ENCODE data around the gene SLC22A31. TPM values are rescaled to one million over a fixed set of nuclear protein-coding genes. Genes with fewer than 3 reads are reported as not detected.
A peak's percentile ranks its signal among the peaks of the same experiment; 100 is the strongest.
"Not testable (repeated sequence)": the region's sequence is repeated elsewhere in the genome, so short reads cannot be mapped to it uniquely, and the experiment has no call there.

Gene SLC22A31
- total RNA-seq, 2 donors from 2014 or later = 0.81 TPM; not detected in 1

DNA sequence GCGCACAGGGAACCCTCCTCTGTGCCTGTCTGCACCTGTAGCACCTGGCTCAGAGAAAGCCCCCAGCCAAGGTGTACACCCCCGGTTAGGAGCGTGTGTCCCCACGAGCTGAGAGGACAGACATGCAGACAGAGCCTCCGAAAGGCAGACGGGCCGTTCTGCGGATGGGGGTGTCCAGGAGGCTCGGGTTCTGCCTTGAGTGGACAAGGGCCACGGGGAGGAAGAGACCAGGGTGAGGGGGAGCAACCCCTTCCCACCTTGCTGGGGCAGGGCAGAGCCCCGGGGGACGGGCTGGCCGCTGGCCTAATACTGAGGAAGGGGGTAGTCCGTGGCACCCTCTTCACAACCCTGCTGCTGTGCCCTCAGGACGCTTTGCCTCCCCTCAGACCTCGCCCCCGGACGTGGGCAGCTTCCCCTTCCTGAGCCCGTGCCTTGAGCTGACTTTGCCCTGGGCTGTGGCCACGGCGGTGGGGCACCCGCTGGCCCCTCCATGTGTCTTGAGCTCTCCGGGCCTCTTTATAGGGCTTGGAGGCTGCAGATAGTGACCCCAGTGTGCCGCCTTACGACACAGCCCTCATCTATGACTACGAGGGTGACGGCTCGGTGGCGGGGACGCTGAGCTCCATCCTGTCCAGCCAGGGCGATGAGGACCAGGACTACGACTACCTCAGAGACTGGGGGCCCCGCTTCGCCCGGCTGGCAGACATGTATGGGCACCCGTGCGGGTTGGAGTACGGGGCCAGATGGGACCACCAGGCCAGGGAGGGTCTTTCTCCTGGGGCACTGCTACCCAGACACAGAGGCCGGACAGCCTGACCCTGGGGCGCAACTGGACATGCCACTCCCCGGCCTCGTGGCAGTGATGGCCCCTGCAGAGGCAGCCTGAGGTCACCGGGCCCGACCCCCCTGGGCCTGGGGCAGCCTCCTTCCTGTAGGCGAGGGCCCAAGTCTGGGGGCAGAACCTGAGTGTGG is 5.7 kb downstream of the SLC22A31 start:
- Histone ChIP-seq H3K9me3 (no peaks in the 10 kb centered on the region), H3K4me3 (no peak overlapping the region), H3K36me3 (no peaks in the 10 kb centered on the region), H3K27me3 (replicated peaks; ENCODE audit: insufficient read depth) (no peaks in the 10 kb centered on the region), H3K4me1 (ENCODE audit: control insufficient read depth in 1 of 2, low read depth in 2 of 2) (peaks cover 0 to 4% of the 10 kb centered on the region in 2 donors), H3K27ac (no peak overlapping the region)
- TF ChIP-seq, protein P1, sequence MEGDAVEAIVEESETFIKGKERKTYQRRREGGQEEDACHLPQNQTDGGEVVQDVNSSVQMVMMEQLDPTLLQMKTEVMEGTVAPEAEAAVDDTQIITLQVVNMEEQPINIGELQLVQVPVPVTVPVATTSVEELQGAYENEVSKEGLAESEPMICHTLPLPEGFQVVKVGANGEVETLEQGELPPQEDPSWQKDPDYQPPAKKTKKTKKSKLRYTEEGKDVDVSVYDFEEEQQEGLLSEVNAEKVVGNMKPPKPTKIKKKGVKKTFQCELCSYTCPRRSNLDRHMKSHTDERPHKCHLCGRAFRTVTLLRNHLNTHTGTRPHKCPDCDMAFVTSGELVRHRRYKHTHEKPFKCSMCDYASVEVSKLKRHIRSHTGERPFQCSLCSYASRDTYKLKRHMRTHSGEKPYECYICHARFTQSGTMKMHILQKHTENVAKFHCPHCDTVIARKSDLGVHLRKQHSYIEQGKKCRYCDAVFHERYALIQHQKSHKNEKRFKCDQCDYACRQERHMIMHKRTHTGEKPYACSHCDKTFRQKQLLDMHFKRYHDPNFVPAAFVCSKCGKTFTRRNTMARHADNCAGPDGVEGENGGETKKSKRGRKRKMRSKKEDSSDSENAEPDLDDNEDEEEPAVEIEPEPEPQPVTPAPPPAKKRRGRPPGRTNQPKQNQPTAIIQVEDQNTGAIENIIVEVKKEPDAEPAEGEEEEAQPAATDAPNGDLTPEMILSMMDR (IDR thresholded peaks at IDR 0.05) = no peak
- ATAC-seq (ENCODE audit: insufficient number of reproducible peaks, low FRiP score, low read depth) = no peak
- no peak for DNase-seq (ENCODE audit: low spot score)

DNA sequence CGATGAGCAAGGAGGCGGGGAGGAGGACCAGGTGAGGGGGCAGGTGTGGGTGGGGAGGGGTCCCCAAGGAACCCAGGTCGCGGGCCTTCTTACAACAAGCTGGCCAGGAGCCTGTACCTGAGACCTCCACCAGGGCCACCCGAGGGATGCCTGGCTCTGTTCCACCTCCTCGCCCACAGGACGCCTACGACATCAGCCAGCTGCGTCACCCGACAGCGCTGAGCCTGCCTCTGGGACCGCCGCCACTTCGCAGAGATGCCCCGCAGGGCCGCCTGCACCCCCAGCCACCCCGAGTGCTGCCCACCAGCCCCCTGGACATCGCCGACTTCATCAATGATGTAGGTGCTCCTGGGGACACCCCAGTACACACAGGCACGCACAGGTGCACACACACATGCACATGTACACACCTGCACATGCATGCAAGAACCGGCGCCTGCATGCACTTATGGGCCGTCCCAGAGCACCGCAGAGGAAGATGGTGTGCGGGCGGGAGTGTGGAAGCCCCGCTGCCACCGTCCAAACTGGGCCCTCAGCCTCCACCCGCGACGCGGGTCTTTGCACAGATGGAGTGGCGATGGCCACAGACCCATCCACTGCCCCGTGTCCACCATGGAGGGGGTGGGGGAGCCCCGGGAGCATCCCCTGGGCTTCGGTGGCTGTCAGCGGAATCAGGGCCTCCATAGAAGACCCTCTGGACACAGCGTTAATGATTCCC is 6.6 kb downstream of the SLC22A31 start:
- no peak for ATAC-seq (ENCODE audit: insufficient number of reproducible peaks, low FRiP score, low read depth)
- TF ChIP-seq, protein P1 (IDR thresholded peaks at IDR 0.05) = no peak

DNA sequence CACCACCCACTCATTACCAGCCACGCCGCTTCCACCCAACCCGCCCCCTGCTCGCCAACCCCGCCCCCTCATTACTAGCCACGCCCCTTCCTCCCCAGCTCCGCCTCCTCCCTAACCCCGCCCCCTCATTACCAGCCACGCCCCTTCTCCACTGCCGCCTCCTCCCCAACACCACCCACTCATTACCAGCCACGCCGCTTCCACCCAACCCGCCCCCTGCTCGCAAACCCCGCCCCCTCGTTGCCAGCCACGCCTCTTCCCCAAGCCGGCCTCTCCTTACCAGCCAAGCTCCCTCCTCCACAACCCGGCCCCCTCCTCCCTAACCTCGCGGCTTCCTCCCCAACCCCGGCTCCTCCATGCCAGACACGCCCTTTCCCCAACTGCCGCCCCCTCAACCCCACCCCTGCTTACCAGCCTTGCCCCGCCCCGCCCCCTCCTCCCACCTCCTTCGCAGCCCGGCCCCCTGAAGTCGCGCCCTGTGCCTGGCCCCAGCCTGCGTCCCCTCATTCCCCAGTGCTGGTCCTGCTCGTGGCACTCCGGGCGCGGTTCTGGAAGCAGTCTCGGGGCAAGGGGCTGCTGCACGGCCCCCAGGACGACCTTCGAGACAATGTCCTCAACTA is 7.3 kb downstream of the SLC22A31 start:
- peaks cover 0 to 4% of the 10 kb centered on the region in 2 donors for H3K4me1 ChIP-seq (ENCODE audit: control insufficient read depth in 1 of 2, low read depth in 2 of 2)
- H3K36me3 ChIP-seq = no peaks in the 10 kb centered on the region
- H3K27ac ChIP-seq = no peak overlapping the region
- H3K4me3 ChIP-seq = peak overlapping the region; percentile 27
- DNase-seq (ENCODE audit: low spot score) = no peak
- no peaks in the 10 kb centered on the region for H3K27me3 ChIP-seq (replicated peaks; ENCODE audit: insufficient read depth)
- no peaks in the 10 kb centered on the region for H3K9me3 ChIP-seq
- TF ChIP-seq, protein P1 (IDR thresholded peaks at IDR 0.05) = no peak
- ATAC-seq (ENCODE audit: insufficient number of reproducible peaks, low FRiP score, low read depth) = no peak

More for the DNA sequence above, 6.6 kb downstream of the SLC22A31 start:
- Histone ChIP-seq H3K27me3 (replicated peaks; ENCODE audit: insufficient read depth) (no peaks in the 10 kb centered on the region), H3K36me3 (no peaks in the 10 kb centered on the region), H3K27ac (no peak overlapping the region), H3K4me3 (peak overlapping the region; percentile 27), H3K9me3 (no peaks in the 10 kb centered on the region), H3K4me1 (ENCODE audit: control insufficient read depth in 1 of 2, low read depth in 2 of 2) (peaks cover 0 to 4% of the 10 kb centered on the region in 2 donors)
- no peak for DNase-seq (ENCODE audit: low spot score)

DNA sequence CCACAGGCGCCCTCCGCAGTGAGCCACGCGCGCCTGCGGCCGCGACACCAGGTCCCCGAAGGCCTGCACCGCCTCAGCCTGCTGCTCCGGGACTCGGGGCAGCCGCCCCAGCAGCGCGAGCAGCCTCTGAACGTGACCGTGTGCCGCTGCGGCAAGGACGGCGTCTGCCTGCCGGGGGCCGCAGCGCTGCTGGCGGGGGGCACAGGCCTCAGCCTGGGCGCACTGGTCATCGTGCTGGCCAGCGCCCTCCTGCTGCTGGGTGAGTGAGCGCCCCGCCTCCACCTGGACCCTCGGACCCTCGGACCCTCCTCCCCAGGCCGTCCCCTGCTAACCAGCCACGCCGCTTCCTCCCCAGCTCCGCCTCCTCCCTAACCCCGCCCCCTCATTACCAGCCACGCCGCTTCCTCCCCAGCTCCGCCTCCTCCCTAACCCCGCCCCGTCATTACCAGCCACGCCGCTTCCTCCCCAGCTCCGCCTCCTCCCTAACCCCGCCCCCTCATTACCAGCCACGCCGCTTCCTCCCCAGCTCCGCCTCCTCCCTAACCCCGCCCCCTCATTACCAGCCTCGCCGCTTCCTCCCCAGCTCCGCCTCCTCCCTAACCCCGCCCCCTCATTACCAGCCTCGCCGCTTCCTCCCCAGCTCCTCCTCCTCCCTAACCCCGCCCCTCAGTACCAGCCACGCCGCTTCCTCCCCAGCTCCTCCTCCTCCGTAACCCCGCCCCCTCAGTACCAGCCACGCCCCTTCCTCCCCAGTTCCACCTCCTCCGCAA is 8.0 kb downstream of the SLC22A31 start:
- not testable (repeated sequence) for H3K9me3 ChIP-seq; H3K27me3 ChIP-seq (replicated peaks; ENCODE audit: insufficient read depth); H3K36me3 ChIP-seq; ATAC-seq (ENCODE audit: insufficient number of reproducible peaks, low FRiP score, low read depth); H3K27ac ChIP-seq; H3K4me1 ChIP-seq (ENCODE audit: control insufficient read depth in 1 of 2, low read depth in 2 of 2); DNase-seq (ENCODE audit: low spot score)
- peak overlapping the region; percentile 69 for H3K4me3 ChIP-seq

DNA sequence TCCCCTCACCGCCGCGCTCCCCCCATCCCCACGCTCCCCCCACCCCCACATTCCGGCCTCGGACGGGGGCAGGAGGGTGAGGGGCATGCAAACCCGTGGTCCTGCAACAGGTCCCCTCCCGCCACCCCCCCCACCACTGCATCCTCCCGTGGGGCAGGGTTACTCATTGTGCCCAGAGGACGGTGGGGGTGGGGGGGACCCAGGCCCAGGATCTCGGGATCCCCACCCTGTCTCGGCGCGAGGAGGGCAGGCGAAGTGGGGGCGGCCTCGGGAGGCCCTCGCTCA is 8.5 kb downstream of the SLC22A31 start:
- no peaks in the 10 kb centered on the region for H3K36me3 ChIP-seq
- no peaks in the 10 kb centered on the region for H3K9me3 ChIP-seq
- no peak for ATAC-seq (ENCODE audit: insufficient number of reproducible peaks, low FRiP score, low read depth)
- DNase-seq (ENCODE audit: low spot score) = no peak
- peaks cover 0 to 4% of the 10 kb centered on the region in 2 donors for H3K4me1 ChIP-seq (ENCODE audit: control insufficient read depth in 1 of 2, low read depth in 2 of 2)
- H3K4me3 ChIP-seq = peak overlapping the region; percentile 69
- no peaks in the 10 kb centered on the region for H3K27me3 ChIP-seq (replicated peaks; ENCODE audit: insufficient read depth)
- TF ChIP-seq, protein P1 (IDR thresholded peaks at IDR 0.05) = no peak
- H3K27ac ChIP-seq = no peak overlapping the region

Data from thoracic aorta (tissue), 2 donors.